SK-N-SH (cell line): ENCODE data around the gene MAGI3. TPM values are rescaled to one million over a fixed set of nuclear protein-coding genes. Genes with fewer than 3 reads are reported as not detected.

ENCODE experiments used
- CTCF ChIA-PET: fragments of 300-600, 350-600 bp; formaldehyde crosslinking; extraction: SDS; loops from one replicate; lab custom pipeline; 2021; lab: Yijun Ruan, JAX
- POLR2A ChIA-PET: fragments of 350-600 bp; sonication (Branson Sonifier 250); formaldehyde crosslinking; extraction: SDS; loops from one replicate; lab custom pipeline; 2020; ENCODE audit warnings: antibody characterized with exemption, inconsistent platforms; lab: Yijun Ruan, JAX
- DNase-seq: peaks from one replicate; pipeline ENCODE4 v3.0.0; 2012
- H2AFZ ChIP-seq: fragments of 200-600 bp; sonication (generic); 2 replicates; pipeline ENCODE4 v1.8.1; 2016; ENCODE audit warnings: antibody characterized with exemption, mild to moderate bottlenecking, low read depth
- H3F3A ChIP-seq: fragments of 200-600 bp; sonication (generic); replicated peaks from 2 replicates; pipeline ENCODE3; 2016; ENCODE audit warnings: antibody characterized with exemption, mild to moderate bottlenecking; ENCODE audit not compliant: insufficient read depth
- H3K27ac ChIP-seq, 2 experiments: fragments of 200-500 bp in 1 of 2; fragments of 200-600 bp in 1 of 2; sonication (Bioruptor generic) in 1 of 2; sonication (generic), shearing (Covaris generic) in 1 of 2; 2 replicates each; pipeline versions ENCODE4 v1.5.1 to v1.6.1; 2014 to 2016; ENCODE audit warnings: low read depth in 2 of 2, inconsistent platforms in 1 of 2, low read length in 1 of 2, mild to moderate bottlenecking in 1 of 2, mixed read lengths in 1 of 2
- H3K27me3 ChIP-seq: fragments of 200-600 bp; sonication (generic), shearing (Covaris generic); 2 replicates; pipeline ENCODE4 v1.6.1; 2016; ENCODE audit warnings: mixed run types; ENCODE audit not compliant: insufficient read depth
- H3K36me3 ChIP-seq, 2 experiments: fragments of 200-500 bp in 1 of 2; fragments of 200-600 bp in 1 of 2; sonication (Bioruptor generic) in 1 of 2; sonication (generic) in 1 of 2; replicated peaks in 1 of 2; 2 replicates each; pipeline versions ENCODE3 to v1.5.1; 2014 to 2016; ENCODE audit warnings: low read length in 1 of 2, mild to moderate bottlenecking in 1 of 2; ENCODE audit not compliant: insufficient read depth in 2 of 2, control insufficient read depth in 1 of 2
- H3K4me1 ChIP-seq, 2 experiments: fragments of 200-500 bp in 1 of 2; fragments of 200-600 bp in 1 of 2; sonication (Bioruptor generic) in 1 of 2; sonication (generic), shearing (Covaris generic) in 1 of 2; 2 replicates each; pipeline versions ENCODE4 v1.5.1 to v1.6.1; 2014 to 2016; ENCODE audit warnings: low read depth in 1 of 2, low read length in 1 of 2, mixed run types in 1 of 2; ENCODE audit not compliant: insufficient read depth in 2 of 2, control insufficient read depth in 1 of 2
- H3K4me2 ChIP-seq: fragments of 200-600 bp; sonication (generic), shearing (Covaris generic); 2 replicates; pipeline ENCODE4 v1.6.1; 2017; ENCODE audit warnings: mixed run types
- H3K4me3 ChIP-seq, 2 experiments: fragments of 200-500 bp in 1 of 2; fragments of 200-600 bp in 1 of 2; sonication (Bioruptor generic) in 1 of 2; sonication (generic), shearing (Covaris generic) in 1 of 2; 2 replicates each; pipeline versions ENCODE4 v1.5.1 to v1.8.1; 2014 to 2016; ENCODE audit warnings: low read depth in 2 of 2, inconsistent platforms in 1 of 2, low read length in 1 of 2, mild to moderate bottlenecking in 1 of 2, mixed read lengths in 1 of 2, moderate library complexity in 1 of 2
- H3K79me2 ChIP-seq: fragments of 200-600 bp; sonication (generic); 2 replicates; pipeline ENCODE4 v1.8.1; 2017; ENCODE audit warnings: mild to moderate bottlenecking; ENCODE audit not compliant: insufficient read depth
- H3K9ac ChIP-seq: fragments of 200-600 bp; sonication (generic); 2 replicates; pipeline ENCODE4 v1.6.1; 2017; ENCODE audit warnings: mixed run types
- H3K9me2 ChIP-seq: fragments of 200-600 bp; sonication (generic); 2 replicates; pipeline ENCODE4 v1.6.1; 2017; ENCODE audit warnings: mixed run types
- H3K9me3 ChIP-seq: fragments of 200-600 bp; sonication (generic); 2 replicates; pipeline ENCODE4 v1.6.1; 2017; ENCODE audit warnings: mixed run types, mild to moderate bottlenecking, moderate library complexity
- H4K20me1 ChIP-seq: fragments of 200-600 bp; sonication (generic); 2 replicates; pipeline ENCODE4 v1.6.1; 2017; ENCODE audit warnings: mild to moderate bottlenecking, mixed run types; ENCODE audit not compliant: insufficient read depth
- CHD2 ChIP-seq: fragments of 150-350 bp; IDR thresholded peaks from 2 replicates; pipeline ENCODE4 v1.6.1; 2018; ENCODE audit warnings: low read length; ENCODE audit not compliant: partially characterized antibody
- EZH2phosphoT487 ChIP-seq: fragments of 200-600 bp; sonication (generic); IDR thresholded peaks from 2 replicates; pipeline ENCODE4 v1.6.1; 2017; ENCODE audit warnings: low read depth, mixed run types, mild to moderate bottlenecking, antibody characterized with exemption, moderate library complexity, borderline replicate concordance
- FOSL2 ChIP-seq: IDR thresholded peaks from 2 replicates; pipeline ENCODE4 v1.4.0; 2012; ENCODE audit warnings: low read depth, mild to moderate bottlenecking, moderate library complexity, borderline replicate concordance
- GABPA ChIP-seq: IDR thresholded peaks from 2 replicates; pipeline ENCODE4 v1.4.0; 2012; ENCODE audit warnings: low read depth, mild to moderate bottlenecking
- GATA2 ChIP-seq: sonication (generic); formaldehyde crosslinking; IDR thresholded peaks from 2 replicates; pipeline ENCODE4 v1.5.0; 2020; ENCODE audit warnings: mild to moderate bottlenecking, missing genetic modification reagents
- IRF3 ChIP-seq: fragments of 150-350 bp; IDR thresholded peaks from 2 replicates; pipeline ENCODE4 v1.6.1; 2016; ENCODE audit warnings: mild to moderate bottlenecking, low read depth, low read length
- JUND ChIP-seq: IDR thresholded peaks from 2 replicates; pipeline ENCODE4 v1.4.0; 2012
- MXI1 ChIP-seq: IDR thresholded peaks from 2 replicates; pipeline ENCODE4 v1.6.1; 2012; ENCODE audit warnings: mild to moderate bottlenecking, low read depth, low read length, improper control_type of control experiment
- POLR2AphosphoS5 ChIP-seq: IDR thresholded peaks from 2 replicates; pipeline ENCODE4 v1.6.1; 2012; ENCODE audit warnings: low read depth, low read length
- RFX5 ChIP-seq: IDR thresholded peaks from 2 replicates; pipeline ENCODE4 v1.6.1; 2012; ENCODE audit warnings: mild to moderate bottlenecking, improper control_type of control experiment, low read length
- SIN3A ChIP-seq: IDR thresholded peaks from 2 replicates; pipeline ENCODE4 v1.6.1; 2012; ENCODE audit warnings: low read depth, mild to moderate bottlenecking, low read length, moderate library complexity, borderline replicate concordance
- SMC3 ChIP-seq: IDR thresholded peaks from 2 replicates; pipeline ENCODE4 v1.6.1; 2012; ENCODE audit warnings: low read depth, low read length, improper control_type of control experiment
- TAF1 ChIP-seq: IDR thresholded peaks from 2 replicates; pipeline ENCODE4 v1.6.1; 2012; ENCODE audit warnings: low read depth, mild to moderate bottlenecking, low read length, moderate library complexity, borderline replicate concordance
- YY1 ChIP-seq: IDR thresholded peaks from 2 replicates; pipeline ENCODE4 v1.4.0; 2012; ENCODE audit warnings: low read depth, mild to moderate bottlenecking
- WGBS: methylation state at CpG from one replicate; pipeline ENCODE4 v1.1.6; 2017; ENCODE audit warnings: low lambda C conversion rate; 5-methylcytosine and 5-hydroxymethylcytosine counted together
- polyA plus RNA-seq, 3 experiments: library from polyadenylated mRNA; depleted of rRNA; stranded (reverse); fragments of >200 nt; gene quantifications; 2 replicates each; pipeline ENCODE4 v1.2.3, GENCODE V29; 2012
- TF ChIP-seq, protein P1 (sequence below): IDR thresholded peaks from 2 replicates; pipeline ENCODE4; 2012
- TF ChIP-seq, protein P2 (sequence below): fragments of 150-350 bp; IDR thresholded peaks from 2 replicates; pipeline ENCODE4 v1.6.1; 2017; ENCODE audit warnings: antibody characterized with exemption, low read length, low read depth, borderline replicate concordance
- TF ChIP-seq, protein P3 (sequence below): IDR thresholded peaks from 2 replicates; pipeline ENCODE4 v1.6.1; 2012; ENCODE audit warnings: mild to moderate bottlenecking, low read depth, low read length, moderate library complexity
- TF ChIP-seq, protein P4 (sequence below): IDR thresholded peaks from 2 replicates; pipeline ENCODE4 v1.4.0; 2012; ENCODE audit warnings: low read depth

Gene MAGI3
- polyA plus RNA-seq, 1 of the 3 experiments (the other 2 are of a cell fraction), result 2.9 TPM

- H3K27me3 ChIP-seq, result no peaks in the 10 kb centered on the region
- no peak for DNase-seq
- H3K9ac ChIP-seq, result no peak overlapping the region
- peaks cover 9% of the 10 kb centered on the region; the same call in 1 of the 2 replicates for H4K20me1 ChIP-seq
- CTCF ChIA-PET, result no interaction called here
- TF ChIP-seq IRF3 (no peak), SMC3 (no peak), GABPA (no peak), EZH2phosphoT487 (no peak), CHD2 (no peak), TAF1 (no peak), GATA2 (CRISPR knock-in tag) (no peak), RFX5 (no peak), MXI1 (no peak), SIN3A (no peak)
- TF ChIP-seq, protein P1, sequence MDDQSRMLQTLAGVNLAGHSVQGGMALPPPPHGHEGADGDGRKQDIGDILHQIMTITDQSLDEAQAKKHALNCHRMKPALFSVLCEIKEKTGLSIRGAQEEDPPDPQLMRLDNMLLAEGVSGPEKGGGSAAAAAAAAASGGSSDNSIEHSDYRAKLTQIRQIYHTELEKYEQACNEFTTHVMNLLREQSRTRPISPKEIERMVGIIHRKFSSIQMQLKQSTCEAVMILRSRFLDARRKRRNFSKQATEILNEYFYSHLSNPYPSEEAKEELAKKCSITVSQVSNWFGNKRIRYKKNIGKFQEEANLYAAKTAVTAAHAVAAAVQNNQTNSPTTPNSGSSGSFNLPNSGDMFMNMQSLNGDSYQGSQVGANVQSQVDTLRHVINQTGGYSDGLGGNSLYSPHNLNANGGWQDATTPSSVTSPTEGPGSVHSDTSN, result no peak
- TF ChIP-seq, protein P2, sequence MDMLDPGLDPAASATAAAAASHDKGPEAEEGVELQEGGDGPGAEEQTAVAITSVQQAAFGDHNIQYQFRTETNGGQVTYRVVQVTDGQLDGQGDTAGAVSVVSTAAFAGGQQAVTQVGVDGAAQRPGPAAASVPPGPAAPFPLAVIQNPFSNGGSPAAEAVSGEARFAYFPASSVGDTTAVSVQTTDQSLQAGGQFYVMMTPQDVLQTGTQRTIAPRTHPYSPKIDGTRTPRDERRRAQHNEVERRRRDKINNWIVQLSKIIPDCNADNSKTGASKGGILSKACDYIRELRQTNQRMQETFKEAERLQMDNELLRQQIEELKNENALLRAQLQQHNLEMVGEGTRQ, result no peak
- no peak overlapping the region for H3K4me2 ChIP-seq
- H3F3A ChIP-seq, result peaks cover 4% of the 10 kb centered on the region
- peaks cover 0 to 3% of the 10 kb centered on the region in 2 experiments; a peak in 2 of 4 replicates for H3K4me1 ChIP-seq
- peaks cover 0 to 5% of the 10 kb centered on the region in 2 experiments for H3K36me3 ChIP-seq
- 100% methylated on average over 7 of the region's 14 CpGs for WGBS
- peaks cover 55% of the 10 kb centered on the region for H3K79me2 ChIP-seq
- no peaks in the 10 kb centered on the region for H3K9me2 ChIP-seq
- POLR2A ChIA-PET, result no interaction called here
- H3K9me3 ChIP-seq, result 0 out of 2 replicates have a peak, but pooled peaks cover 14% of the 10 kb centered on the region
- no peak overlapping the region for H3K4me3 ChIP-seq
- H2AFZ ChIP-seq, result no peak overlapping the region
- H3K27ac ChIP-seq, result no peak overlapping the region
Measured at GRCh38 chr1:113423826-113424225, 33.5 kb downstream of the MAGI3 start.

DNA sequence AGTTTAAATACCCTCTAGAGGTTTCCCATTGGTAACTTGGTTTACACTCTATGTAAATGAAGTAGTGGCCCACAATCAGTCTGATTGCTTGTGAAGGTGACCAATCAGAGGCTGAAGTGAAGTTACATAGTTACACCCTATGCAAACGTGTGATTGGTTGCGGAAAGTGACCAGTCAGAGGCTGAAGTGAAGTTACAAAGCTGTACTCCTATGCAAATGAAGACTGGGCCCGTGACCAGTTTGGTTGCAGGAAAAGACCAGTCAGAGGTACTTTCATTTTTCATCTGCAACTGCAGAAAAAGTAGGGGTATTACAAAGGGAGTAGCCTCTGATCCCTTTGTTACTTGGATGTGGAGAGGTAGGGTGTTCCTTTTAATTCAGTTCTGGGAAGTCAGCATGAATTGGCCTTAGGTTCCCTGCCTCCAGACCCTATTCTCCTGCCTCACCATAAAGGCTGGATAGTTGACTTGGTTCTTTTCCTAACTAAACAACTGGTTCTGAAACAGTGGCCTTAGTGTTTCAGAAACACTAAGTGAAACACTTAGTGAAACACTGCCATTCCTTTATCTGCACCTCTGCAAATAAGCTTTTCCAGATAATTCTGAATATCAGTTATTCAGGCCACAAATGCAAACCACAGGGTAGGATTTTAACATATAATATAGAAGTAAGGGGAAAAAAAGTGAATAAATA, 39.3 kb downstream of the MAGI3 start:
- CTCF ChIA-PET, result interaction anchor here (1.5 kb wide), 1 partner anchor 357 kb away, joined by 4 read pairs; the partner anchor contains the start of gene LRIG2
- Histone ChIP-seq H3K27me3 (no peaks in the 10 kb centered on the region), H4K20me1 (no peaks in the 10 kb centered on the region), H3K9me3 (0 out of 2 replicates have a peak, but pooled peaks cover 5% of the 10 kb centered on the region), H3K36me3 (peaks cover 0 to 5% of the 10 kb centered on the region in 2 experiments), H3K4me2 (no peak overlapping the region), H3K9ac (no peak overlapping the region), H2AFZ (no peak overlapping the region), H3K4me1 (peaks cover 0 to 3% of the 10 kb centered on the region in 2 experiments; a peak in 2 of 4 replicates), H3K4me3 (no peak overlapping the region), H3K9me2 (no peaks in the 10 kb centered on the region), H3K27ac (no peak overlapping the region), H3K79me2 (peaks cover 35% of the 10 kb centered on the region), H3F3A (no peaks in the 10 kb centered on the region)
- DNase-seq, result no peak
- WGBS, result 92% methylated on average over 3 of the region's 3 CpGs
- POLR2A ChIA-PET, result no interaction called here
- no peak for TF ChIP-seq JUND
- TF ChIP-seq POLR2AphosphoS5, result no peak
- TF ChIP-seq YY1, result no peak
- no peak for TF ChIP-seq SMC3
- TF ChIP-seq GABPA, result no peak
- TF ChIP-seq, protein P3, sequence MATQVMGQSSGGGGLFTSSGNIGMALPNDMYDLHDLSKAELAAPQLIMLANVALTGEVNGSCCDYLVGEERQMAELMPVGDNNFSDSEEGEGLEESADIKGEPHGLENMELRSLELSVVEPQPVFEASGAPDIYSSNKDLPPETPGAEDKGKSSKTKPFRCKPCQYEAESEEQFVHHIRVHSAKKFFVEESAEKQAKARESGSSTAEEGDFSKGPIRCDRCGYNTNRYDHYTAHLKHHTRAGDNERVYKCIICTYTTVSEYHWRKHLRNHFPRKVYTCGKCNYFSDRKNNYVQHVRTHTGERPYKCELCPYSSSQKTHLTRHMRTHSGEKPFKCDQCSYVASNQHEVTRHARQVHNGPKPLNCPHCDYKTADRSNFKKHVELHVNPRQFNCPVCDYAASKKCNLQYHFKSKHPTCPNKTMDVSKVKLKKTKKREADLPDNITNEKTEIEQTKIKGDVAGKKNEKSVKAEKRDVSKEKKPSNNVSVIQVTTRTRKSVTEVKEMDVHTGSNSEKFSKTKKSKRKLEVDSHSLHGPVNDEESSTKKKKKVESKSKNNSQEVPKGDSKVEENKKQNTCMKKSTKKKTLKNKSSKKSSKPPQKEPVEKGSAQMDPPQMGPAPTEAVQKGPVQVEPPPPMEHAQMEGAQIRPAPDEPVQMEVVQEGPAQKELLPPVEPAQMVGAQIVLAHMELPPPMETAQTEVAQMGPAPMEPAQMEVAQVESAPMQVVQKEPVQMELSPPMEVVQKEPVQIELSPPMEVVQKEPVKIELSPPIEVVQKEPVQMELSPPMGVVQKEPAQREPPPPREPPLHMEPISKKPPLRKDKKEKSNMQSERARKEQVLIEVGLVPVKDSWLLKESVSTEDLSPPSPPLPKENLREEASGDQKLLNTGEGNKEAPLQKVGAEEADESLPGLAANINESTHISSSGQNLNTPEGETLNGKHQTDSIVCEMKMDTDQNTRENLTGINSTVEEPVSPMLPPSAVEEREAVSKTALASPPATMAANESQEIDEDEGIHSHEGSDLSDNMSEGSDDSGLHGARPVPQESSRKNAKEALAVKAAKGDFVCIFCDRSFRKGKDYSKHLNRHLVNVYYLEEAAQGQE, result no peak
- TF ChIP-seq FOSL2, result no peak
- TF ChIP-seq, protein P4, sequence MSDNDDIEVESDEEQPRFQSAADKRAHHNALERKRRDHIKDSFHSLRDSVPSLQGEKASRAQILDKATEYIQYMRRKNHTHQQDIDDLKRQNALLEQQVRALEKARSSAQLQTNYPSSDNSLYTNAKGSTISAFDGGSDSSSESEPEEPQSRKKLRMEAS, result no peak
- TF ChIP-seq, protein P2, result no peak
